GM12878 (cell line): Measurements from ENCODE around the gene LRBA. TPM values are rescaled to one million over a fixed set of nuclear protein-coding genes. Genes with fewer than 3 reads are reported as not detected.
A peak's percentile ranks its signal among the peaks of the same experiment; 100 is the strongest.

Source experiments
- ATAC-seq: fragments of 200-7000 bp; cut with Tn5 transposase; 3 replicates; pipeline ENCODE4 v1.9.1; 2020; ENCODE audit warnings: mild to moderate bottlenecking, moderate library complexity
- BruUV-seq: library from RNA; stranded (reverse); fragments of 400-500 nt; replicated peaks from 2 replicates; lab custom pipeline; 2021; lab: Mats Ljungman, UMichigan
- CTCF ChIA-PET: fragments of 300-600 bp; sonication (Branson Sonifier 250); formaldehyde crosslinking; extraction: SDS; loops from one replicate; lab custom pipeline; 2021; ENCODE audit warnings: inconsistent platforms; lab: Yijun Ruan, JAX
- POLR2A ChIA-PET: fragments of 350-600 bp; formaldehyde crosslinking; extraction: SDS; loops from one replicate; lab custom pipeline; 2021; ENCODE audit warnings: inconsistent platforms; lab: Charles Lee
- RAD21 ChIA-PET: fragments of 300-600 bp; sonication (Branson Sonifier 250); formaldehyde crosslinking; loops from one replicate; lab custom pipeline; 2023; ENCODE audit warnings: antibody characterized with exemption; ENCODE audit not compliant: unreplicated experiment; lab: Charles Lee
- SMC1A ChIA-PET: fragments of 300-600 bp; sonication (Branson Sonifier 250); formaldehyde crosslinking; loops from one replicate; lab custom pipeline; 2023; ENCODE audit not compliant: unreplicated experiment, uncharacterized antibody; lab: Charles Lee
- DNase-seq: peaks from one replicate; pipeline ENCODE4 v3.0.0-alpha.2; 2011; ENCODE audit warnings: low read depth, low spot score
- FAIRE-seq: peaks from 3 replicates; lab custom pipeline; 2011; peaks lifted over from hg19 to GRCh38; lab: Jason Lieb, UNC
- H2AFZ ChIP-seq: 2 replicates; pipeline ENCODE4 v1.6.0; 2011; ENCODE audit warnings: low read depth, low read length, control low read depth; ENCODE audit not compliant: control insufficient read depth
- H3K27ac ChIP-seq: 2 replicates; pipeline ENCODE4 v1.5.1; 2011; ENCODE audit warnings: control low read depth; ENCODE audit not compliant: control insufficient read depth, insufficient read depth
- H3K27me3 ChIP-seq, 2 experiments: replicated peaks in 1 of 2; 2 replicates each; pipeline versions ENCODE4 v1.6.0 to v1.6.1; 2011; ENCODE audit warnings: low read length in 1 of 2; ENCODE audit not compliant: control insufficient read depth in 2 of 2, insufficient read depth in 2 of 2
- H3K36me3 ChIP-seq, 2 experiments: 2 replicates each; pipeline ENCODE4 v1.5.1; 2011; ENCODE audit warnings: low read length in 1 of 2; ENCODE audit not compliant: control insufficient read depth in 2 of 2, insufficient read depth in 2 of 2
- H3K4me1 ChIP-seq: 2 replicates; pipeline ENCODE4 v1.6.1; 2011; ENCODE audit warnings: mild to moderate bottlenecking, low read length, moderate library complexity, mixed read lengths; ENCODE audit not compliant: control insufficient read depth, insufficient read depth
- H3K4me2 ChIP-seq: 2 replicates; pipeline ENCODE4 v1.6.0; 2011; ENCODE audit warnings: control low read depth; ENCODE audit not compliant: control insufficient read depth, insufficient read depth
- H3K4me3 ChIP-seq: fragments of 200-600 bp; sonication (generic); 2 replicates; pipeline ENCODE4 v1.5.1; 2016
- H3K79me2 ChIP-seq: 2 replicates; pipeline ENCODE4 v1.6.0; 2011; ENCODE audit warnings: low read length; ENCODE audit not compliant: control insufficient read depth, insufficient read depth
- H3K9ac ChIP-seq: 2 replicates; pipeline ENCODE4 v1.8.0; 2011; ENCODE audit warnings: low read length, control low read depth, mixed read lengths; ENCODE audit not compliant: control insufficient read depth, insufficient read depth
- H3K9me3 ChIP-seq: replicated peaks from 3 replicates; pipeline ENCODE4 v1.5.1; 2011; ENCODE audit warnings: mild to moderate bottlenecking, low read length; ENCODE audit not compliant: control insufficient read depth, insufficient read depth
- H4K20me1 ChIP-seq: 2 replicates; pipeline ENCODE4 v1.6.0; 2011; ENCODE audit not compliant: control insufficient read depth, insufficient read depth
- ASH2L ChIP-seq: fragments of 300-600, 200-600 bp; sonication (generic); IDR thresholded peaks from 2 replicates; pipeline ENCODE4 v1.6.1; 2017; ENCODE audit warnings: low read depth, mild to moderate bottlenecking, borderline replicate concordance
- ATF7 ChIP-seq: fragments of 450-650 bp; IDR thresholded peaks from 2 replicates; pipeline ENCODE4 v1.6.1; 2016; ENCODE audit warnings: low read depth, mild to moderate bottlenecking
- BACH1 ChIP-seq: fragments of 450-650 bp; IDR thresholded peaks from 2 replicates; pipeline ENCODE4 v1.6.1; 2017; ENCODE audit warnings: mild to moderate bottlenecking, borderline replicate concordance
- CREM ChIP-seq: IDR thresholded peaks from 2 replicates; pipeline ENCODE4 v1.6.1; 2014; ENCODE audit warnings: antibody characterized with exemption, low read depth
- HCFC1 ChIP-seq: fragments of 150-350 bp; IDR thresholded peaks from 2 replicates; pipeline ENCODE4 v1.6.1; 2014; ENCODE audit warnings: low read length
- IRF4 ChIP-seq: IDR thresholded peaks from 2 replicates; pipeline ENCODE4 v1.6.1; 2011; ENCODE audit warnings: low read depth, low read length
- KAT2A ChIP-seq: conservative IDR thresholded peaks from 2 replicates; pipeline ENCODE4 v1.6.1; 2011; ENCODE audit warnings: low read depth, low read length; ENCODE audit not compliant: control insufficient read depth
- MTA3 ChIP-seq: IDR thresholded peaks from 2 replicates; pipeline ENCODE4 v1.6.1; 2012; ENCODE audit warnings: low read length, inconsistent platforms, borderline replicate concordance
- MXI1 ChIP-seq: fragments of 150-350 bp; IDR thresholded peaks from 2 replicates; pipeline ENCODE4 v1.6.1; 2011; ENCODE audit warnings: low read depth, mild to moderate bottlenecking, inconsistent platforms, low read length, improper control_type of control experiment
- SIN3A ChIP-seq: IDR thresholded peaks from 2 replicates; pipeline ENCODE4 v1.6.1; 2012; ENCODE audit warnings: low read depth, low read length, improper control_type of control experiment
- SMARCA5 ChIP-seq: fragments of 450-650 bp; IDR thresholded peaks from 2 replicates; pipeline ENCODE4 v1.6.1; 2017; ENCODE audit warnings: mild to moderate bottlenecking
- SRF ChIP-seq, 2 experiments: IDR thresholded peaks; 2 replicates each; pipeline ENCODE4 v1.6.1; 2011; ENCODE audit warnings: low read depth in 2 of 2, low read length in 2 of 2, mild to moderate bottlenecking in 1 of 2, moderate library complexity in 1 of 2
- STAT1 ChIP-seq: fragments of 450-650 bp; conservative IDR thresholded peaks from 2 replicates; pipeline ENCODE4 v1.6.1; 2014; ENCODE audit warnings: antibody characterized with exemption, mild to moderate bottlenecking
- STAT3 ChIP-seq: IDR thresholded peaks from 2 replicates; pipeline ENCODE4 v1.6.1; 2011; ENCODE audit warnings: low read depth, low read length, improper control_type of control experiment
- WRNIP1 ChIP-seq: IDR thresholded peaks from 2 replicates; pipeline ENCODE4 v1.6.1; 2011; ENCODE audit warnings: low read depth, low read length, improper control_type of control experiment, borderline replicate concordance
- ZBED1 ChIP-seq: IDR thresholded peaks from 2 replicates; pipeline ENCODE4 v1.6.1; 2016; ENCODE audit warnings: borderline replicate concordance
- ZBTB11 ChIP-seq: fragments of 450-650 bp; formaldehyde crosslinking; IDR thresholded peaks from 2 replicates; pipeline ENCODE4 v1.5.0; 2022; ENCODE audit warnings: mild to moderate bottlenecking, missing genetic modification characterization
- ZNF207 ChIP-seq: fragments of 450-650 bp; IDR thresholded peaks from 2 replicates; pipeline ENCODE4 v1.6.1; 2014; ENCODE audit warnings: antibody characterized with exemption, mild to moderate bottlenecking, borderline replicate concordance
- WGBS: methylation state at CpG from one replicate; pipeline ENCODE4 v1.1.6; 2016; ENCODE audit warnings: low lambda C conversion rate; ENCODE audit not compliant: insufficient replicate concordance, insufficient coverage; ENCODE audit errors: missing lambda C conversion rate; 5-methylcytosine and 5-hydroxymethylcytosine counted together
- in situ Hi-C: fragments of 300-500 bp; cut with MboI; formaldehyde crosslinking; loops from 9 replicates; pipeline ENCODE4 v1.14.3; 2018; ENCODE audit warnings: mixed read lengths
- intact Hi-C: fragments of 100-400 bp; cut with micrococcal nuclease; formaldehyde crosslinking; loops from one replicate; pipeline ENCODE4 v1.14.2; 2022; ENCODE audit not compliant: unreplicated experiment
- polyA plus RNA-seq, 11 experiments: library from polyadenylated mRNA; depleted of rRNA in 4 of 11; unstranded in 6 of 11; stranded (reverse) in 5 of 11; fragments of >200 nt; fragmentation: Nextera tagmentation in 4 of 11; fragmentation: Illumina TruSeq in 1 of 11; extraction: Ambion mirVana in 4 of 11; extraction: Trizol in 1 of 11; gene quantifications; 1 replicate in 1 of 11; 2 replicates in 10 of 11; pipeline versions ENCODE4 v1.2.1 to v1.2.3, GENCODE V29; 2011 to 2016; ENCODE audit warnings: inconsistent platforms in 2 of 11, missing spikeins in 2 of 11, low read depth in 1 of 11
- total RNA-seq, 4 experiments: library from RNA; depleted of rRNA in 3 of 4; stranded (reverse); fragments of >200 nt in 3 of 4; fragmentation: Illumina TruSeq in 1 of 4; extraction: Trizol in 1 of 4; gene quantifications; 2 replicates each; pipeline versions ENCODE4 v1.2.1 to v1.2.3, GENCODE V29; 2013 to 2021

The LRBA gene
- total and polyA plus RNA-seq, 10 of the 15 experiments (the other 5 are each of a cell fraction or from before 2014, with no cell fraction given), result 20.3 to 93.4 (median 55.0) TPM

GRCh38 chr4:151004222-151004621 is 10.9 kb downstream of the LRBA start:
- ChIA-PET RAD21 (no interaction called here), POLR2A (interaction anchor here (0.6 kb wide), 1 partner anchor 58 kb away, joined by 3 read pairs; no protein-coding TSS in a partner anchor), CTCF (interaction anchor here (1.4 kb wide), 1 partner anchor 176 kb away, joined by 3 read pairs; no protein-coding TSS in a partner anchor), SMC1A (interaction anchor here (0.8 to 1.5 kb wide), 3 partner anchors 17 to 42 kb away, joined by 3 read pairs; no protein-coding TSS in a partner anchor)
- BruUV-seq, result TSS peak; percentile 30
- H2AFZ ChIP-seq, result no peak overlapping the region
- TF ChIP-seq HCFC1, result no peak
- TF ChIP-seq BACH1, result no peak
- TF ChIP-seq STAT3, result no peak
- no peak for TF ChIP-seq SRF (IDR thresholded peaks at IDR 0.05; ENCODE audit: low read depth in 2 of 2, low read length in 2 of 2)
- TF ChIP-seq CREM, result no peak
- no peak for TF ChIP-seq MTA3
- no peak for TF ChIP-seq KAT2A
- no peak for TF ChIP-seq WRNIP1
- no peak for TF ChIP-seq IRF4
- no peak for TF ChIP-seq ATF7
- TF ChIP-seq SIN3A, result no peak
- TF ChIP-seq STAT1, result no peak
- TF ChIP-seq ZBTB11 (CRISPR knock-in tag), result no peak
- no peak for TF ChIP-seq MXI1
- no peak for TF ChIP-seq SMARCA5
- TF ChIP-seq ZNF207, result no peak
- no peak for TF ChIP-seq ASH2L
- no peak for TF ChIP-seq ZBED1
- H3K9ac ChIP-seq, result no peak overlapping the region
- H3K4me3 ChIP-seq, result no peak overlapping the region
- ATAC-seq, result peak; percentile 16
- peaks cover 2% of the 10 kb centered on the region; the same call in 1 of the 3 replicates for H3K9me3 ChIP-seq
- in situ Hi-C loops, result no loop called here
- no peak for DNase-seq
- H3K27me3 ChIP-seq, result no peaks in the 10 kb centered on the region
- H3K36me3 ChIP-seq, result peaks cover 0 to 8% of the 10 kb centered on the region in 2 experiments; a peak in 3 of 4 replicates
- intact Hi-C loops, result no loop called here
- peaks cover 66% of the 10 kb centered on the region for H3K79me2 ChIP-seq
- H3K4me2 ChIP-seq, result no peak overlapping the region
- no peak for FAIRE-seq
- H3K27ac ChIP-seq, result no peak overlapping the region
- H4K20me1 ChIP-seq, result no peaks in the 10 kb centered on the region; the same call in 1 of the 2 replicates
- H3K4me1 ChIP-seq, result peaks cover 2% of the 10 kb centered on the region; the same call in 1 of the 2 replicates
- WGBS, result 98% methylated on average over 5 of the region's 5 CpGs
